22Rv1 (cell line): ENCODE results near the gene LRCH1.

Experiments
- CTCF ChIP-seq: fragments of 450-650 bp; IDR thresholded peaks from 2 replicates; pipeline ENCODE4 v1.5.1; 2017; ENCODE audit warnings: mild to moderate bottlenecking
- ZFX ChIP-seq: fragments of 450-650 bp; IDR thresholded peaks from 2 replicates; pipeline ENCODE4 v1.6.1; 2017; ENCODE audit warnings: antibody characterized with exemption, borderline replicate concordance

GRCh38 chr13:46748300-46748699 is 195.3 kb downstream of the LRCH1 start:
- TF ChIP-seq CTCF (no peak), ZFX (no peak)
